ENCODE measurements around the gene TBC1D24. TPM values are rescaled to one million over a fixed set of nuclear protein-coding genes. Genes with fewer than 3 reads are reported as not detected.

Gene TBC1D24
- polyA plus RNA-seq, 1 donor (not counting 4 experiments of a cell fraction or from before 2014, with no cell fraction given): 3.0 TPM

GRCh38 chr16:2512735-2513404, 37.9 kb downstream of the TBC1D24 start:
- Histone ChIP-seq H4K20me1 (ENCODE audit: control insufficient read depth, extremely low read depth, insufficient read depth, low read length) (peaks cover 25% of the 10 kb centered on the region), H3K9me3 (ENCODE audit: control insufficient read depth, low read depth, low read length) (no peaks in the 10 kb centered on the region), H3K4me2 (ENCODE audit: control insufficient read depth, extremely low read depth, insufficient read depth, low read depth, low read length) (peak overlapping the region; percentile 74), H3K4me1 (ENCODE audit: control insufficient read depth, extremely low read depth, insufficient read depth, low read length) (peaks cover 32% of the 10 kb centered on the region), H3K27me3 (ENCODE audit: control insufficient read depth, extremely low read depth, insufficient read depth, low read length) (no peaks in the 10 kb centered on the region), H3K9ac (ENCODE audit: control insufficient read depth, extremely low read depth, insufficient read depth, low read length) (peak overlapping the region; percentile 93), H3K9me1 (ENCODE audit: control insufficient read depth, extremely low read depth, insufficient read depth, low read length) (peaks cover 11% of the 10 kb centered on the region), H3K36me3 (ENCODE audit: control insufficient read depth in 2 of 2, extremely low read depth in 1 of 2, insufficient read depth in 2 of 2, low read length in 2 of 2) (peaks cover 1 to 5% of the 10 kb centered on the region in 2 experiments), H3K4me3 (ENCODE audit: control insufficient read depth in 2 of 3, extremely low read depth in 1 of 3, insufficient read depth in 2 of 3, low read depth in 1 of 3, low read length in 3 of 3) (peak overlapping the region in 2 of 3 experiments; percentile 38 to 88), H3K27ac (ENCODE audit: control insufficient read depth, insufficient read depth, low read length) (no peak overlapping the region), H3K79me2 (ENCODE audit: control insufficient read depth, insufficient read depth, low read length) (peaks cover 39% of the 10 kb centered on the region), H2AFZ (ENCODE audit: control insufficient read depth, low read length) (peak overlapping the region; percentile 63)
- dilution Hi-C loops (cut with MboI; ENCODE audit: extremely low pct_ligation_motif_present, low sequenced_read_pairs): no loop called here
- TF ChIP-seq, protein P1, sequence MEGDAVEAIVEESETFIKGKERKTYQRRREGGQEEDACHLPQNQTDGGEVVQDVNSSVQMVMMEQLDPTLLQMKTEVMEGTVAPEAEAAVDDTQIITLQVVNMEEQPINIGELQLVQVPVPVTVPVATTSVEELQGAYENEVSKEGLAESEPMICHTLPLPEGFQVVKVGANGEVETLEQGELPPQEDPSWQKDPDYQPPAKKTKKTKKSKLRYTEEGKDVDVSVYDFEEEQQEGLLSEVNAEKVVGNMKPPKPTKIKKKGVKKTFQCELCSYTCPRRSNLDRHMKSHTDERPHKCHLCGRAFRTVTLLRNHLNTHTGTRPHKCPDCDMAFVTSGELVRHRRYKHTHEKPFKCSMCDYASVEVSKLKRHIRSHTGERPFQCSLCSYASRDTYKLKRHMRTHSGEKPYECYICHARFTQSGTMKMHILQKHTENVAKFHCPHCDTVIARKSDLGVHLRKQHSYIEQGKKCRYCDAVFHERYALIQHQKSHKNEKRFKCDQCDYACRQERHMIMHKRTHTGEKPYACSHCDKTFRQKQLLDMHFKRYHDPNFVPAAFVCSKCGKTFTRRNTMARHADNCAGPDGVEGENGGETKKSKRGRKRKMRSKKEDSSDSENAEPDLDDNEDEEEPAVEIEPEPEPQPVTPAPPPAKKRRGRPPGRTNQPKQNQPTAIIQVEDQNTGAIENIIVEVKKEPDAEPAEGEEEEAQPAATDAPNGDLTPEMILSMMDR (optimal IDR thresholded peaks at IDR 0.05 in 1 of 3, IDR thresholded peaks at IDR 0.05 in 1 of 3, conservative IDR thresholded peaks at IDR 0.05 in 1 of 3; ENCODE audit: extremely low read depth in 1 of 3, insufficient read depth in 2 of 3, low read length in 3 of 3): no peak
- TF ChIP-seq EZH2 (IDR thresholded peaks at IDR 0.05; ENCODE audit: low read length): no peak
- FAIRE-seq (no peak), DNase-seq (ENCODE audit: low read depth, low spot score) (no peak)

DNA sequence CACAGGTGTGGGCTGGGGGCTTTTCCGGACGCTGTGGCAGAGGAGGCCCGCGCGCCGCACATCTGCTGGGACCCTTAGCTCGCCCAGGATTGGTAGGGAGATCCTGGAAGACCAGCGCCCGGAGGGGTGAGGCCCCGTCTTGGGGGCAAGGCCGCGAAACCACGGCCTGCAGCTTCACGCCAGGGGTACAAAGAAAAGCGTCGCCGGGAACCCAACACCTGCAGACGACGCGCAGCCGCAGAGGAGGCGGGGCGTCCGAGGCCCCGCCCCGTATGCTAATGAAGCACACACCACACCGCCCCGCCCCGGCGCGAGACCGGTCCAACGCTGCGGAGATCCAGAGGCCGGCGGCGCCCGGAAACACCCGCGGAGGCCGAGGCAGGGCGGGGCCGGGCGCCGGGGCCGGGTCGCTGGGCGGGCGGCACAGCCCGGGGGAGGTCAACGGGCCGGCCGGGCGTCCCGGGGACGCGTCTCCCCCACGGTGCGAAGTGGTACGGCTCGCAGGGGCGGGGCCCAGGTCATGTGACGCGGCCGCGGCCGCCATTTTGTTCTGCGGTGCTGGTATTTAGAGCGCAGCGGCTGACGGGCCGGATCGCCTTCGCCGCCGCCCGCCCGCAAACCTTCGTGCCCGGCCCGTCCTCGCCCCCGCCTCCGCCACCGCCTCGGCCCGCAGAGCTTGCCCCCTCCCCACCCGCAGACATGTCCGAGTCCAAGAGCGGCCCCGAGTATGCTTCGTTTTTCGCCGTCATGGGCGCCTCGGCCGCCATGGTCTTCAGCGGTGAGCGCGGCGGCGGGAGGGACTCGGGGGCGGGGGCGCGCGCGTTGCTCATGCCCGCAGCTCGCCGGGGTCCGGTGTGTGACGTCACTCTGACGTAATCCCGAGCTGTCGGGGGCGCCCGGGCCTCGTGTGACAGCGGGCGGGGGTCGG, 38.7 kb downstream of the TBC1D24 start, which contains the start of gene ATP6V0C:
Gene ATP6V0C, plus strand, starts transcription at position 548 of the 928 bp plus-strand sequence. Its CDS starts 152 bp downstream, at position 700.
- dilution Hi-C loops (cut with MboI; ENCODE audit: extremely low pct_ligation_motif_present, low sequenced_read_pairs): no loop called here
- peaks cover 13% of the 10 kb centered on the region for H3K9me1 ChIP-seq (ENCODE audit: control insufficient read depth, extremely low read depth, insufficient read depth, low read length)
- H3K27me3 ChIP-seq (ENCODE audit: control insufficient read depth, extremely low read depth, insufficient read depth, low read length): no peaks in the 10 kb centered on the region
- peak within 1 kb of the TSS; percentile 82 for H3K4me2 ChIP-seq (ENCODE audit: control insufficient read depth, extremely low read depth, insufficient read depth, low read depth, low read length)
- H3K9me3 ChIP-seq (ENCODE audit: control insufficient read depth, low read depth, low read length): no peaks in the 10 kb centered on the region
- FAIRE-seq (no peak), DNase-seq (ENCODE audit: low read depth, low spot score) (no peak)
- H3K4me1 ChIP-seq (ENCODE audit: control insufficient read depth, extremely low read depth, insufficient read depth, low read length): peaks cover 32% of the 10 kb centered on the region
- H3K36me3 ChIP-seq (ENCODE audit: control insufficient read depth in 2 of 2, extremely low read depth in 1 of 2, insufficient read depth in 2 of 2, low read length in 2 of 2): peaks cover 1 to 5% of the 10 kb centered on the region in 2 experiments
- peak within 1 kb of the TSS; percentile 93 for H3K9ac ChIP-seq (ENCODE audit: control insufficient read depth, extremely low read depth, insufficient read depth, low read length)
- TF ChIP-seq EZH2 (IDR thresholded peaks at IDR 0.05; ENCODE audit: low read length): no peak
- TF ChIP-seq, protein P1 (optimal IDR thresholded peaks at IDR 0.05 in 1 of 3, IDR thresholded peaks at IDR 0.05 in 1 of 3, conservative IDR thresholded peaks at IDR 0.05 in 1 of 3; ENCODE audit: extremely low read depth in 1 of 3, insufficient read depth in 2 of 3, low read length in 3 of 3): no peak
- H3K4me3 ChIP-seq (ENCODE audit: control insufficient read depth in 2 of 3, extremely low read depth in 1 of 3, insufficient read depth in 2 of 3, low read depth in 1 of 3, low read length in 3 of 3): peak within 1 kb of the TSS; percentile 70 to 90 (median 88)
- H2AFZ ChIP-seq (ENCODE audit: control insufficient read depth, low read length): peak within 1 kb of the TSS; percentile 63
- H3K27ac ChIP-seq (ENCODE audit: control insufficient read depth, insufficient read depth, low read length): peak within 1 kb of the TSS; percentile 69
- H4K20me1 ChIP-seq (ENCODE audit: control insufficient read depth, extremely low read depth, insufficient read depth, low read length): peaks cover 30% of the 10 kb centered on the region
- peaks cover 47% of the 10 kb centered on the region for H3K79me2 ChIP-seq (ENCODE audit: control insufficient read depth, insufficient read depth, low read length)
